Mesendoderm (in vitro differentiated cells): ENCODE measurements around the gene SERPINB1.

Experiments used
- DNase-seq: peaks from one replicate; pipeline ENCODE4 v3.0.0; 2013
- H2AK5ac ChIP-seq: 2 replicates; pipeline ENCODE4 v1.6.1; 2013; ENCODE audit warnings: low read length, inconsistent platforms
- H2BK120ac ChIP-seq: 2 replicates; pipeline ENCODE4 v1.6.1; 2013; ENCODE audit warnings: low read depth, mild to moderate bottlenecking, low read length, moderate library complexity, mixed read lengths
- H2BK15ac ChIP-seq: replicated peaks from 2 replicates; pipeline ENCODE4 v1.6.1; 2013; ENCODE audit warnings: low read depth, mild to moderate bottlenecking, moderate library complexity
- H2BK5ac ChIP-seq: 2 replicates; pipeline ENCODE4 v1.6.1; 2013; ENCODE audit warnings: low read length, inconsistent platforms
- H3K18ac ChIP-seq: 2 replicates; pipeline ENCODE4 v1.6.1; 2013; ENCODE audit warnings: mild to moderate bottlenecking, low read length, mixed read lengths
- H3K23ac ChIP-seq: one replicate; pipeline ENCODE4 v1.6.1; 2013; ENCODE audit warnings: low read length
- H3K27ac ChIP-seq: 2 replicates; pipeline ENCODE4 v1.5.1; 2013; ENCODE audit warnings: low read depth, mild to moderate bottlenecking, inconsistent platforms, low read length, moderate library complexity
- H3K27me3 ChIP-seq: 2 replicates; pipeline ENCODE4 v1.6.1; 2013; ENCODE audit warnings: low read length, control low read depth, mild to moderate bottlenecking, inconsistent platforms; ENCODE audit not compliant: insufficient read depth, poor library complexity
- H3K36me3 ChIP-seq: 2 replicates; pipeline ENCODE4 v1.6.1; 2013; ENCODE audit warnings: low read length, inconsistent platforms; ENCODE audit not compliant: control insufficient read depth, insufficient read depth
- H3K4ac ChIP-seq: one replicate; pipeline ENCODE4 v1.6.1; 2013; ENCODE audit warnings: low read depth, mild to moderate bottlenecking, low read length, moderate library complexity
- H3K4me1 ChIP-seq: 2 replicates; pipeline ENCODE4 v1.6.1; 2013; ENCODE audit warnings: low read depth, low read length, inconsistent platforms; ENCODE audit not compliant: control insufficient read depth
- H3K4me2 ChIP-seq: 2 replicates; pipeline ENCODE4 v1.6.1; 2013; ENCODE audit warnings: low read length
- H3K4me3 ChIP-seq: 2 replicates; pipeline ENCODE4 v1.5.1; 2013; ENCODE audit warnings: mild to moderate bottlenecking, low read length
- H3K56ac ChIP-seq: one replicate; pipeline ENCODE4 v1.6.1; 2013; ENCODE audit warnings: low read length
- H3K79me1 ChIP-seq: 2 replicates; pipeline ENCODE4 v1.6.1; 2013; ENCODE audit warnings: low read length, inconsistent platforms
- H3K79me2 ChIP-seq: 2 replicates; pipeline ENCODE4 v1.6.1; 2013; ENCODE audit warnings: mild to moderate bottlenecking, low read length; ENCODE audit not compliant: control insufficient read depth, insufficient read depth
- H3K9ac ChIP-seq: 2 replicates; pipeline ENCODE4 v1.6.1; 2013; ENCODE audit warnings: low read length, inconsistent platforms
- H4K5ac ChIP-seq: one replicate; pipeline ENCODE4 v1.6.1; 2013; ENCODE audit warnings: low read length
- H4K8ac ChIP-seq: one replicate; pipeline ENCODE4 v1.6.1; 2013; ENCODE audit warnings: low read depth, mild to moderate bottlenecking, control low read depth, low read length, moderate library complexity
- WGBS: extraction: QIAGEN DNeasy Blood & Tissue Kit; methylation state at CpG from one replicate; pipeline ENCODE4 v1.1.7; 2013; ENCODE audit warnings: low lambda C conversion rate, missing lambda C conversion rate; ENCODE audit not compliant: insufficient coverage; ENCODE audit errors: extremely low coverage; 5-methylcytosine and 5-hydroxymethylcytosine counted together

Gene SERPINB1

GRCh38 chr6:2827142-2827541, 14.5 kb downstream of the SERPINB1 start:
- Histone ChIP-seq H4K5ac (no peak overlapping the region), H3K23ac (no peak overlapping the region), H2AK5ac (no peak overlapping the region), H3K9ac (no peak overlapping the region), H3K4me3 (no peak overlapping the region), H3K18ac (no peak overlapping the region), H2BK120ac (no peak overlapping the region), H2BK5ac (no peak overlapping the region), H3K56ac (no peak overlapping the region), H3K27ac (no peak overlapping the region), H2BK15ac (no peak overlapping the region), H3K4me1 (no peaks in the 10 kb centered on the region), H3K4me2 (no peak overlapping the region), H4K8ac (no peak overlapping the region), H3K36me3 (no peaks in the 10 kb centered on the region), H3K79me2 (no peaks in the 10 kb centered on the region), H3K27me3 (no peaks in the 10 kb centered on the region), H3K79me1 (no peaks in the 10 kb centered on the region), H3K4ac (no peak overlapping the region)
- no CpG with 5 or more reads among the region's 6 CpGs for WGBS
- DNase-seq: no peak

GRCh38 chr6:2826131-2826530, 15.5 kb downstream of the SERPINB1 start:
- Histone ChIP-seq H3K36me3 (no peaks in the 10 kb centered on the region), H3K56ac (no peak overlapping the region), H2BK120ac (no peak overlapping the region), H3K18ac (no peak overlapping the region), H3K4ac (no peak overlapping the region), H2BK15ac (no peak overlapping the region), H2AK5ac (no peak overlapping the region), H4K5ac (no peak overlapping the region), H3K4me1 (no peaks in the 10 kb centered on the region), H2BK5ac (no peak overlapping the region), H3K4me3 (no peak overlapping the region), H3K79me1 (no peaks in the 10 kb centered on the region), H3K79me2 (no peaks in the 10 kb centered on the region), H3K23ac (no peak overlapping the region), H3K4me2 (no peak overlapping the region), H3K9ac (no peak overlapping the region), H4K8ac (no peak overlapping the region), H3K27ac (no peak overlapping the region), H3K27me3 (no peaks in the 10 kb centered on the region)
- no peak for DNase-seq
- no CpG with 5 or more reads among the region's 2 CpGs for WGBS

DNA sequence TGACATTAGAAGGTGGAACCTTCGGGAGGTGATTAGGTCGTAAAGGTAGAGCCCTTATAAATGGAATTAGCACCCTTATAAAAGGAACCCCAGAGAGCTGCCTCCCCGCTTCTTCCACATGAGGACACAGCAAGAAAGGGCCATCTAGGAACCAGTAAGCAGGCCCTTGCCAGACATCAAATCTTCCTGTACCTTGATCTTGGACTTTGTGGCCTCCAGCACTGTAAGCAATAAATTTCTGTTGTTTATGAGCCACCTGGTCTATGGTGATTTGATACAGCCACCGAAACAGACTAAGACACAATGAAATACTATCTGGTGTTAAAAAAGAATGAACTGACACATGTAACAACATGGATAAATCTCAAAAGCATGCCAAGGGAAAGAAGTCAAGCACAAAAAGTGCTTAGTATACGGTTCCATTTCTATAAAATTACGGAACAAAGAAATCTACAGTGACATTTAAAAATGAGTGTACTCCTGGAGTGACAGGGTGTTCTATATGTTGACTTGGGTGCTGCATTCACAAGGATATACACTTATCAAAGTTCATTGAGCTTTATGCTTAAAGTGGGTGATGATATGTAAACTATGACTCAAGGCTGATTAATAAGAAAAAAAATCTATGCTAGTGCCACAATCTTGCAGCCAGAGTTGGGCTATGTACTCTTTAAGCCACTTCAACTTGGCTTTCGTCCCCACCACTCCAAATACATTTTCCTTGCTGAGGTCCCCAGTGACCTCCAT, 18.4 kb downstream of the SERPINB1 start:
- H3K56ac ChIP-seq: no peak overlapping the region
- H3K36me3 ChIP-seq: no peaks in the 10 kb centered on the region
- H2BK120ac ChIP-seq: no peak overlapping the region
- no peak for DNase-seq
- no peak overlapping the region for H2AK5ac ChIP-seq
- H3K4me3 ChIP-seq: no peak overlapping the region
- no peaks in the 10 kb centered on the region for H3K79me1 ChIP-seq
- H3K4me1 ChIP-seq: no peaks in the 10 kb centered on the region
- H3K18ac ChIP-seq: no peak overlapping the region
- H4K5ac ChIP-seq: no peak overlapping the region
- H3K9ac ChIP-seq: no peak overlapping the region
- H3K27me3 ChIP-seq: no peaks in the 10 kb centered on the region
- H2BK5ac ChIP-seq: no peak overlapping the region
- WGBS: no CpG with 5 or more reads among the region's 7 CpGs
- H3K27ac ChIP-seq: no peak overlapping the region
- H4K8ac ChIP-seq: no peak overlapping the region
- no peak overlapping the region for H3K4me2 ChIP-seq
- H3K79me2 ChIP-seq: no peaks in the 10 kb centered on the region
- no peak overlapping the region for H3K4ac ChIP-seq
- H3K23ac ChIP-seq: no peak overlapping the region
- no peak overlapping the region for H2BK15ac ChIP-seq

DNA sequence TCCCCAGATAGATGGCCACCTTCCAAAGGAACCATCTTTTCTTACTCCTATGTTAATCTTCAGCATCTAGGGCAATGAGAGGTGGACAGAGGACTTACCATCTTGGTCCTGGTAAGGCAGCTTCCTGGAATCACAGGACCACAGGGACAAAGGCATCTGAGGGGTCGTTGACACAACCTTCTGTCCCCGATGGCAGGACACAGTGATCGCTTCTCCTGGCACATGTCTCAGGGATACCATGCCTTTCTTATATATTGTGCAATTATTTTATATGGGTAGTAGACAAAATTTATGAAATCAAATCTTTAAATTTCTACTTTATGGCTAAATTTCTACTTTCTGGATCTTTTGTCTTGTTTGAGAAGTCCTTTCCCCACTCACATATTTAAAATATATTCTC, 20.1 kb downstream of the SERPINB1 start:
- H2AK5ac ChIP-seq: no peak overlapping the region
- no peak overlapping the region for H2BK5ac ChIP-seq
- no peaks in the 10 kb centered on the region for H3K79me2 ChIP-seq
- H3K4me3 ChIP-seq: no peak overlapping the region
- no peak overlapping the region for H3K27ac ChIP-seq
- no peak overlapping the region for H3K4ac ChIP-seq
- WGBS: no CpG with 5 or more reads among the region's 3 CpGs
- no peak overlapping the region for H3K23ac ChIP-seq
- no peak overlapping the region for H4K8ac ChIP-seq
- H4K5ac ChIP-seq: no peak overlapping the region
- H2BK15ac ChIP-seq: no peak overlapping the region
- no peaks in the 10 kb centered on the region for H3K79me1 ChIP-seq
- no peaks in the 10 kb centered on the region for H3K4me1 ChIP-seq
- H3K9ac ChIP-seq: no peak overlapping the region
- H3K56ac ChIP-seq: no peak overlapping the region
- no peak for DNase-seq
- no peaks in the 10 kb centered on the region for H3K27me3 ChIP-seq
- no peaks in the 10 kb centered on the region for H3K36me3 ChIP-seq
- no peak overlapping the region for H3K18ac ChIP-seq
- H3K4me2 ChIP-seq: no peak overlapping the region
- H2BK120ac ChIP-seq: no peak overlapping the region

GRCh38 chr6:2820415-2820814, 21.2 kb downstream of the SERPINB1 start:
- Histone ChIP-seq H4K8ac (no peak overlapping the region), H3K27me3 (no peaks in the 10 kb centered on the region), H3K56ac (no peak overlapping the region), H2AK5ac (no peak overlapping the region), H3K4me1 (no peaks in the 10 kb centered on the region), H3K36me3 (no peaks in the 10 kb centered on the region), H3K79me2 (no peaks in the 10 kb centered on the region), H4K5ac (no peak overlapping the region), H3K9ac (no peak overlapping the region), H3K4ac (no peak overlapping the region), H3K23ac (no peak overlapping the region), H3K27ac (no peak overlapping the region), H3K79me1 (no peaks in the 10 kb centered on the region), H3K4me2 (no peak overlapping the region), H3K4me3 (no peak overlapping the region), H2BK5ac (no peak overlapping the region), H3K18ac (no peak overlapping the region), H2BK15ac (no peak overlapping the region), H2BK120ac (no peak overlapping the region)
- no peak for DNase-seq
- WGBS: no CpG with 5 or more reads among the region's 2 CpGs

DNA sequence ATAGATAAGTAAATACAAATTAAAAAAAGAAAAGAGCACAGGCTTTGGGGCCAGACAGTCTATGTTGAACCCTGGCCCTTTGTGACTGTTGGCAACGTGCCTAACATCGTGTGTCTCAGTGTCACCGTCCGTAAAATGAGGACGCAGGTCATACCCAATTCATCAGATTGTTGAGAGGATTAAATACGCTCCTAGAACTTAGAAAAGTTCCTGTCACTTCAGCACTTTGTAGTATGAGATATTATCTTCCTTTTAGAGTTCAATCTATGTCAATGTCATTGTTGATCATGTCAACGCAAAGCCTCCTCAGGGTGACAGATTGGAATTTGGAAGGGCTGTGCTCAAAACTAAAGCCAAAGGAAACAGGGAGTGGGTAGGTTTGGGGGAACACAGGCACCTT, 21.7 kb downstream of the SERPINB1 start:
- H3K18ac ChIP-seq: no peak overlapping the region
- H3K4ac ChIP-seq: no peak overlapping the region
- no peak overlapping the region for H3K4me3 ChIP-seq
- H3K27ac ChIP-seq: no peak overlapping the region
- no peak overlapping the region for H3K56ac ChIP-seq
- H3K27me3 ChIP-seq: no peaks in the 10 kb centered on the region
- no peaks in the 10 kb centered on the region for H3K4me1 ChIP-seq
- no peak overlapping the region for H3K9ac ChIP-seq
- no peak overlapping the region for H2BK15ac ChIP-seq
- no peak overlapping the region for H2BK120ac ChIP-seq
- no peak overlapping the region for H4K5ac ChIP-seq
- WGBS: no CpG with 5 or more reads among the region's 7 CpGs
- no peak overlapping the region for H3K23ac ChIP-seq
- H2BK5ac ChIP-seq: no peak overlapping the region
- no peak for DNase-seq
- H2AK5ac ChIP-seq: no peak overlapping the region
- no peaks in the 10 kb centered on the region for H3K79me1 ChIP-seq
- no peaks in the 10 kb centered on the region for H3K36me3 ChIP-seq
- no peaks in the 10 kb centered on the region for H3K79me2 ChIP-seq
- H3K4me2 ChIP-seq: no peak overlapping the region
- no peak overlapping the region for H4K8ac ChIP-seq
